HG03354 (cell line): ENCODE measurements around the gene FTH1.
"Not testable (repeated sequence)": the region's sequence is repeated elsewhere in the genome, so short reads cannot be mapped to it uniquely, and the experiment has no call there.

ENCODE experiments used
- ATAC-seq: cut with Tn5 transposase; IDR thresholded peaks from one replicate; pipeline ENCODE4 v1.9.1; 2021; ENCODE audit warnings: mild to moderate bottlenecking; ENCODE audit not compliant: unreplicated experiment, poor library complexity, severe bottlenecking

FTH1 gene

GRCh38 chr11:61967116-61967923, at the start of gene FTH1:
TSS of gene FTH1 (minus strand) at chr11:61967634. CDS start at chr11:61967425, 209 bp downstream.
- ATAC-seq, result peak; percentile 56

- no peak for ATAC-seq
Observed at GRCh38 chr11:62015615-62016014, 48.2 kb upstream of the FTH1 start.

GRCh38 chr11:62013537-62014476, 46.4 kb upstream of the FTH1 start:
- ATAC-seq, result no peak

GRCh38 chr11:62012832-62013461, 45.5 kb upstream of the FTH1 start:
- ATAC-seq, result no peak

- no peak for ATAC-seq
Observed at GRCh38 chr11:62012451-62012831, 45.0 kb upstream of the FTH1 start.

- no peak for ATAC-seq
Observed at GRCh38 chr11:62011881-62012280, 44.4 kb upstream of the FTH1 start.

- no peak for ATAC-seq
Observed at GRCh38 chr11:62010935-62011528, 43.6 kb upstream of the FTH1 start.

GRCh38 chr11:62008193-62008592, 40.8 kb upstream of the FTH1 start:
- no peak for ATAC-seq

GRCh38 chr11:62004473-62004872, 37.0 kb upstream of the FTH1 start:
- peak; percentile 62 for ATAC-seq

- not testable (repeated sequence) for ATAC-seq
Observed at GRCh38 chr11:62002283-62002682, 34.8 kb upstream of the FTH1 start.

- no peak for ATAC-seq
Observed at GRCh38 chr11:62001450-62002191, 34.2 kb upstream of the FTH1 start.

- no peak for ATAC-seq
Observed at GRCh38 chr11:62000539-62001446, 33.4 kb upstream of the FTH1 start.

GRCh38 chr11:61999141-61999975, 31.9 kb upstream of the FTH1 start:
- no peak for ATAC-seq

GRCh38 chr11:61996933-61997332, 29.5 kb upstream of the FTH1 start:
- ATAC-seq, result no peak

GRCh38 chr11:61994981-61995380, 27.5 kb upstream of the FTH1 start:
- no peak for ATAC-seq

GRCh38 chr11:61985869-61986268, 18.4 kb upstream of the FTH1 start:
- no peak for ATAC-seq

GRCh38 chr11:61983419-61983818, 16.0 kb upstream of the FTH1 start:
- no peak for ATAC-seq
